DND-41 (cell line): ENCODE results near the gene LPIN1.

Source experiments
- EZH2 ChIP-seq: IDR thresholded peaks from 3 replicates; pipeline ENCODE4 v1.6.1; 2012; ENCODE audit warnings: borderline replicate concordance, low read depth, mild to moderate bottlenecking, moderate library complexity, low read length, inconsistent platforms; ENCODE audit not compliant: severe bottlenecking
- TF ChIP-seq, protein P1 (sequence below): IDR thresholded peaks from 2 replicates; pipeline ENCODE4 v1.5.1; 2012; ENCODE audit warnings: borderline replicate concordance, low read length, moderate library complexity, mild to moderate bottlenecking; ENCODE audit not compliant: poor library complexity, severe bottlenecking; ENCODE audit errors: extremely low read depth

GRCh38 chr2:11786592-11786991 is 40.2 kb downstream of the LPIN1 start:
- TF ChIP-seq, protein P1, sequence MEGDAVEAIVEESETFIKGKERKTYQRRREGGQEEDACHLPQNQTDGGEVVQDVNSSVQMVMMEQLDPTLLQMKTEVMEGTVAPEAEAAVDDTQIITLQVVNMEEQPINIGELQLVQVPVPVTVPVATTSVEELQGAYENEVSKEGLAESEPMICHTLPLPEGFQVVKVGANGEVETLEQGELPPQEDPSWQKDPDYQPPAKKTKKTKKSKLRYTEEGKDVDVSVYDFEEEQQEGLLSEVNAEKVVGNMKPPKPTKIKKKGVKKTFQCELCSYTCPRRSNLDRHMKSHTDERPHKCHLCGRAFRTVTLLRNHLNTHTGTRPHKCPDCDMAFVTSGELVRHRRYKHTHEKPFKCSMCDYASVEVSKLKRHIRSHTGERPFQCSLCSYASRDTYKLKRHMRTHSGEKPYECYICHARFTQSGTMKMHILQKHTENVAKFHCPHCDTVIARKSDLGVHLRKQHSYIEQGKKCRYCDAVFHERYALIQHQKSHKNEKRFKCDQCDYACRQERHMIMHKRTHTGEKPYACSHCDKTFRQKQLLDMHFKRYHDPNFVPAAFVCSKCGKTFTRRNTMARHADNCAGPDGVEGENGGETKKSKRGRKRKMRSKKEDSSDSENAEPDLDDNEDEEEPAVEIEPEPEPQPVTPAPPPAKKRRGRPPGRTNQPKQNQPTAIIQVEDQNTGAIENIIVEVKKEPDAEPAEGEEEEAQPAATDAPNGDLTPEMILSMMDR, result no peak
- no peak for TF ChIP-seq EZH2
